Karpas-422 (cell line): ENCODE results near the gene PSMB7. TPM values are rescaled to one million over a fixed set of nuclear protein-coding genes. Genes with fewer than 3 reads are reported as not detected.

Experiments
- DNase-seq: peaks from one replicate; pipeline ENCODE4 v3.0.0-alpha.2; 2015
- H2AFZ ChIP-seq: fragments of 200-600 bp; sonication (generic); 2 replicates; pipeline ENCODE4 v1.6.1; 2014; ENCODE audit warnings: antibody characterized with exemption, low read length, mixed read lengths
- H3K27ac ChIP-seq: fragments of 200-600 bp; sonication (generic); 2 replicates; pipeline ENCODE4 v1.5.1; 2014; ENCODE audit warnings: mild to moderate bottlenecking, low read length, moderate library complexity
- H3K27me3 ChIP-seq: fragments of 200-600 bp; sonication (generic); 2 replicates; pipeline ENCODE4 v1.6.1; 2014; ENCODE audit warnings: low read length, mixed read lengths
- H3K36me3 ChIP-seq: fragments of 200-600 bp; sonication (generic); 2 replicates; pipeline ENCODE4 v1.6.1; 2014; ENCODE audit warnings: low read length, mixed read lengths; ENCODE audit not compliant: insufficient read depth
- H3K4me1 ChIP-seq: fragments of 200-600 bp; sonication (generic); 2 replicates; pipeline ENCODE4 v1.6.1; 2014; ENCODE audit warnings: mild to moderate bottlenecking, low read length, mixed read lengths
- H3K4me2 ChIP-seq: fragments of 200-600 bp; sonication (generic); 2 replicates; pipeline ENCODE4 v1.6.1; 2014; ENCODE audit warnings: low read length, low read depth, mild to moderate bottlenecking; ENCODE audit not compliant: poor library complexity, severe bottlenecking
- H3K4me3 ChIP-seq: fragments of 200-600 bp; sonication (generic); 2 replicates; pipeline ENCODE4 v1.5.1; 2014; ENCODE audit warnings: mild to moderate bottlenecking, antibody characterized with exemption, low read length, mixed read lengths
- H3K79me2 ChIP-seq: fragments of 200-600 bp; sonication (generic); 2 replicates; pipeline ENCODE4 v1.6.1; 2014; ENCODE audit warnings: mild to moderate bottlenecking, low read length, mixed read lengths
- H3K9ac ChIP-seq: fragments of 200-600 bp; sonication (generic); 2 replicates; pipeline ENCODE4 v1.6.0; 2014; ENCODE audit warnings: low read length
- H3K9me2 ChIP-seq: fragments of 200-600 bp; sonication (generic), shearing (Covaris generic); replicated peaks from 2 replicates; pipeline ENCODE4 v1.6.0; 2014; ENCODE audit warnings: mild to moderate bottlenecking, low read length, moderate library complexity; ENCODE audit not compliant: insufficient read depth
- H3K9me3 ChIP-seq: fragments of 300-700, 200-600 bp; sonication (generic); 2 replicates; pipeline ENCODE4 v1.6.1; 2014; ENCODE audit warnings: low read length, mixed read lengths
- H4K20me1 ChIP-seq: fragments of 200-600 bp; sonication (generic); 2 replicates; pipeline ENCODE4 v1.6.1; 2014; ENCODE audit warnings: mild to moderate bottlenecking, antibody characterized with exemption, low read length, low read depth; ENCODE audit not compliant: insufficient read depth
- total RNA-seq: library from RNA; depleted of rRNA; stranded (reverse); fragments of >200 nt; shearing (Covaris generic); gene quantifications from 2 replicates; pipeline ENCODE4 v1.2.3, GENCODE V29; 2014; ENCODE audit warnings: low replicate concordance; rRNA removed

Gene PSMB7
- 119 and 125 TPM in 2 replicates for total RNA-seq

DNA sequence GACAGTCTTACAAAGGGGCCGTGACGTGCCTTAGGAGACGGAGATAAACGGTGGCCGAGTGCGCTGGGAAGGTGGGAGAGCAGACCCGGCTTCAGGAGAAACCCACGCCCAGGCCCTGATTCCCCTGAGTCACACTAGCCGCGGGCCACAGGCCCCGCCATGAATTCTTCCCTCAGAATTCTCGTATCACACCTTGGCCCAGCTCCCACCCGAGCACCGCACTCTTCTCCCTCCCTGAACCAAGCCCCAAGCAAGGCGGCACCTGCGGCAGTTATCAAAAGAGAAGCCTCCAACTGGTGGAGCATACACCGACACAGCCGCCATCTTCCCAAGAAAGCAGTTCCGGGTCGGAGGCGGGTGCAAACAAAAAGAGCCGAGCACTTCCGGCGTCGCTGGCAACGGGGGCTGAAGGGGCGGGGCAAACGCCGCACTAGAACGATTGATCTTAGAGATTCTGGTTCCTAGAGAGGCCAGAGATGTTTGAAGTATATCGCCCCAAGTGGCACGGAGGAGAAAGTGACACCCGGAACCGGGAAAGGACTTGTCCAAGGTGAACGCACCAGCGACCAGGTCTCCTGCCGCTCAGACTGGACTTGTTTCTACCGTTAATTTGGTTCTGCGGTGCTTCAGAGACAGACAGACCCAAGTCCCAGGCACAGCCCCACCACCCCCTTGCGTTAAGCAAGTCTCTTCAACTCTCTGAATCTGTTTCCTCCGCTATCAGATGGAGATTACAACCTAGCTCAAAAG lies at the start of gene PSMB7:
Gene PSMB7 (minus strand): TSS at position 341 of the 750 bp plus-strand sequence. CDS start 17 bp downstream, at position 324.
- Histone ChIP-seq H3K36me3 (peaks cover 29% of the 10 kb centered on the region; the same call in 1 of the 2 replicates), H3K27ac (no peak within 1 kb of the TSS), H3K4me2 (peak within 1 kb of the TSS; percentile 85), H3K79me2 (peaks cover 37% of the 10 kb centered on the region), H3K27me3 (no peaks in the 10 kb centered on the region), H3K9ac (peak within 1 kb of the TSS; percentile 79), H3K4me1 (peaks cover 23% of the 10 kb centered on the region), H3K9me3 (no peaks in the 10 kb centered on the region), H2AFZ (peak within 1 kb of the TSS; percentile 88), H4K20me1 (no peaks in the 10 kb centered on the region), H3K9me2 (no peaks in the 10 kb centered on the region), H3K4me3 (peak within 1 kb of the TSS; percentile 82)
- peak; percentile 100 for DNase-seq

DNA sequence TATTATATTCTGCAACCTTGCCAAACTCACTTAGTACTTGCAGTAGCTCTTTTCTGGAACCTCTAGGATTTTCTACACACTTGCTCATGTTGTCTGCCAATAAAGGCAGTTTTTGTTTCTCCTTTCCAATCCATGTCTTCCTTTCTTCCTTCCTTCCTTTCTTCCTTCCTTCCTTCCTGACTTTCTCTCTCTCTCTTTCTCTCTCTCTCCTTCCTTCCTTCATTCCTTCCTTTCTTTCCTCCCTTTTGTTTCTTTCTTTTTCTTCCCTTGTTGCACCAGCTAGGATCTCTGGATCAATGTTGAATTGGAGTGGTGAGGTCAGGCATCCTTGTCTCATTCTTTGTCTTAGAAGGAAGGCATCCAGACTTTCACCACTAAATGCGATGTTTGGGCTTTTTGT lies 47.5 kb upstream of the PSMB7 start:
- Histone ChIP-seq H2AFZ (no peak overlapping the region), H3K9me3 (no peaks in the 10 kb centered on the region), H3K4me3 (no peak overlapping the region), H3K4me1 (no peaks in the 10 kb centered on the region), H3K27ac (no peak overlapping the region), H3K9ac (no peak overlapping the region), H3K9me2 (no peaks in the 10 kb centered on the region), H3K36me3 (no peaks in the 10 kb centered on the region), H3K4me2 (no peak overlapping the region), H3K79me2 (no peaks in the 10 kb centered on the region), H3K27me3 (no peaks in the 10 kb centered on the region), H4K20me1 (no peaks in the 10 kb centered on the region)
- no peak for DNase-seq

DNA sequence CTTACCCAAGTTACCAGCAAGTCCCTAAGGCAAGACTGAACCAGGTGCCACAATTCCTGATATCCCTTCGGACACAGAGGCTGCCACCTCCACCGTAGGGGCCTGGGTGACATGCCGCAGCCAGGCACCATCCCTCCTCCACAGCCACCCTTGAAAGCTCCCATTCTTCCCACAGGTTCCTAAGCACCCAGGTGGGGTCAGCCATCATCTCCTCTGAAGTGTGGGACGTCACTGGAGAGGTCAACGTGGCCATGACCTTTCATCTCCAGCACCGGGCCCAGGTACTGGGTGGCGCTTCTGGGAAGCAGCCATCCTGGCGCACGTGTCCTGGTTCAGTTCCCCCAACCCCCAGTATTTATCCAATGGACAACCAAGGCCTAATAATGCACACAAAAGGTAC lies 43.2 kb upstream of the PSMB7 start:
- no peak overlapping the region for H3K9ac ChIP-seq
- H3K4me2 ChIP-seq = no peak overlapping the region
- no peak overlapping the region for H3K27ac ChIP-seq
- H3K36me3 ChIP-seq = no peaks in the 10 kb centered on the region
- no peaks in the 10 kb centered on the region for H3K9me2 ChIP-seq
- no peaks in the 10 kb centered on the region for H3K79me2 ChIP-seq
- H3K4me3 ChIP-seq = no peak overlapping the region
- no peak overlapping the region for H2AFZ ChIP-seq
- H3K4me1 ChIP-seq = no peaks in the 10 kb centered on the region
- DNase-seq = no peak
- no peaks in the 10 kb centered on the region for H3K9me3 ChIP-seq
- no peaks in the 10 kb centered on the region for H4K20me1 ChIP-seq
- no peaks in the 10 kb centered on the region for H3K27me3 ChIP-seq

DNA sequence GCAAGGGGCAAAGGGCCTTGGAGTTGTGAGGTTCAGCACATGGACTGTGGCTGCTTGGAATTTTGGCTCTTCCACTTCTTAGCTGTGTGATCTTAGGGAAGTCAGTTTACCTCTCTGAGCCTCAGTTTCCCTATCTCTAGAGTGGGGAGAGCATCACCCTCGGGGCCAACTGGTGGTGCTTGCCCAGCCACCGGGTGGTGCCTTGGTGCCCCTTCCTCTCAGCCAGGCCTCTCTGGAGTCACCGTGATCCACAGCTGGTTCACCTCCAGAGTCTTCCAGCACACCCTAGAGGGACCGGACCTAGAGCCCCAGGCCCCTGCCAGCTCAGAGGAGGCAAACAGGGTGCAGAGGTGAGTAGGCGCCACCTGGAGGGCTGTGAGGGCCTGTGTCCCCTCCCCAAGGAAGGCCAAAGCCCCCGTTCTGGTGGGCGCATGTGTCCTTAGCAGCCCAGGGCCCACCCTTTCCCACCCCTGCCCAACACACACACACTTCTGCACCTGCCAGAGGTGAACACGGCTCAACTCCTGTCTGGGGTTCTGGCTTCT lies 42.7 kb upstream of the PSMB7 start:
- H3K4me3 ChIP-seq = no peak overlapping the region
- no peaks in the 10 kb centered on the region for H3K27me3 ChIP-seq
- no peak overlapping the region for H3K27ac ChIP-seq
- H3K9me2 ChIP-seq = no peaks in the 10 kb centered on the region
- no peaks in the 10 kb centered on the region for H3K4me1 ChIP-seq
- H3K9me3 ChIP-seq = no peaks in the 10 kb centered on the region
- no peak for DNase-seq
- no peak overlapping the region for H3K4me2 ChIP-seq
- no peaks in the 10 kb centered on the region for H3K36me3 ChIP-seq
- no peaks in the 10 kb centered on the region for H3K79me2 ChIP-seq
- H4K20me1 ChIP-seq = no peaks in the 10 kb centered on the region
- H2AFZ ChIP-seq = no peak overlapping the region
- no peak overlapping the region for H3K9ac ChIP-seq

- no peaks in the 10 kb centered on the region for H3K4me1 ChIP-seq
- no peak overlapping the region for H3K4me3 ChIP-seq
- H3K4me2 ChIP-seq = no peak overlapping the region
- H3K27ac ChIP-seq = no peak overlapping the region
- H3K27me3 ChIP-seq = no peaks in the 10 kb centered on the region
- no peak for DNase-seq
- H3K9ac ChIP-seq = no peak overlapping the region
- H3K79me2 ChIP-seq = no peaks in the 10 kb centered on the region
- H3K9me3 ChIP-seq = no peaks in the 10 kb centered on the region
- no peaks in the 10 kb centered on the region for H4K20me1 ChIP-seq
- H2AFZ ChIP-seq = no peak overlapping the region
- no peaks in the 10 kb centered on the region for H3K36me3 ChIP-seq
- no peaks in the 10 kb centered on the region for H3K9me2 ChIP-seq
Measured at GRCh38 chr9:124457079-124457886, 42.0 kb upstream of the PSMB7 start.

DNA sequence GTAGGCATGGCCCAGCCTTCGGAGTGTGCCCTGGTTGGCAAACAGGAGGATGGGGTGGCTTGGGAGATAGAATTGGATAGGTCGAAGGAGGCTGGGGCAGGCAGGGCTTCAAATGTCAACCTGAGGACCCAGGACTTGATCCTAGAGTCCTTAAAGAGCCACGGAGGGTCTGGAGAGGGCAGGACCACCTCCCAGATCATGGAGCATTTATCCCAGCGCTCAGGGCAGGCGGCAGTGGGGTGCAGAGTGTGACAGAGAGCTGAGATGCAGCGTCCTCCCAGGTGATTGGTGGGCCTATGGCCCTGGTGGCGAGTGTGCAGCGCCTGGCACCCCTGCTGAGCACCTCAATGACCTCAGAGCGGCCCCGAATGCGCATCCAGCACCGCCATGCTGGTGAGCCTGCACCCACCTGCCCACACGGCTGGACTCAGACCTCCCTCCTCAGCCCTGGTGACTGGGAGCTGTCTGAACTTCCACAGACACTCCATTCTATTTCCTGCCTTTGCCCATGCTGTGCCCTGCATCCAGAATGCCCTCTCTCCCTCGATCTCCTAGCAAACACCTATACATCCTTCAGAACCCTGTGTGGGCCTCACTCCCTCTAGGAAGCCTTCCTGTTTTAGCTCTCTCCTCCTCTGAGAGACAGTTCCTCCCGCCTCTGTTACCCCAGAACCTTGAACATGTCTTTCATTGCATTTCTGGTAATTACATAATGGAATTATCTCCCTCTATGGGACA lies 41.3 kb upstream of the PSMB7 start:
- Histone ChIP-seq H3K9me3 (no peaks in the 10 kb centered on the region), H3K79me2 (no peaks in the 10 kb centered on the region), H3K9ac (no peak overlapping the region), H2AFZ (no peak overlapping the region), H3K36me3 (no peaks in the 10 kb centered on the region), H4K20me1 (no peaks in the 10 kb centered on the region), H3K4me3 (no peak overlapping the region), H3K27me3 (no peaks in the 10 kb centered on the region), H3K9me2 (no peaks in the 10 kb centered on the region), H3K4me2 (no peak overlapping the region), H3K27ac (no peak overlapping the region), H3K4me1 (no peaks in the 10 kb centered on the region)
- no peak for DNase-seq

DNA sequence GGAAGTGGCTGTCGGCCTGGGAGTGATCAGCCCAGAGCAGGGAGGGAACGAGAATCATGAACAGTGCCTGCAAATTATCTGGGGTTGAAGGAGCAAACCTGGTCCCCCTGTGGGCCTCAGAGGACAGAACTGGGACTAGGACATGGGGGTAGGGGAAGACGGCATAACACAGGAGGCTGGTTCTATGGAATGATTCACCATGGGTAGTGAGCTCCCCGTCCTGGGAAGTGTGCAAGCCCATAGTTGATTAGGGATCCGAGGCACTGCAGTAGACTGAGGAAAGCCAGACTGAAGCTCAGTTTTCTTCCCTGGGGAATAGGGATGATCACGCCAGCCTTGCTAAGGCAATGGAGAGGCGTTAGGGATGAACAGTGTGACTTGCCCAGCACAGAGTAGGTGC lies 40.6 kb upstream of the PSMB7 start:
- Histone ChIP-seq H3K27me3 (no peaks in the 10 kb centered on the region), H3K9me2 (no peaks in the 10 kb centered on the region), H3K9me3 (no peaks in the 10 kb centered on the region), H3K36me3 (no peaks in the 10 kb centered on the region), H3K9ac (no peak overlapping the region), H2AFZ (no peak overlapping the region), H4K20me1 (no peaks in the 10 kb centered on the region), H3K4me3 (no peak overlapping the region), H3K79me2 (no peaks in the 10 kb centered on the region), H3K27ac (no peak overlapping the region), H3K4me1 (no peaks in the 10 kb centered on the region), H3K4me2 (no peak overlapping the region)
- no peak for DNase-seq
